Stimulated activated CD8-positive, alpha-beta memory T cell treated with anti-CD3 and anti-CD28 coated beads, Interleukin-7, amount 100 ng/mL, for 48 hours (primary cell): ENCODE data around the gene KIF25.
"Not testable (repeated sequence)": the region's sequence is repeated elsewhere in the genome, so short reads cannot be mapped to it uniquely, and the experiment has no call there.

Source experiments
- DNase-seq, 2 donors: peaks; one replicate each; pipeline ENCODE4 v3.0.0-alpha.2; 2020; ENCODE audit warnings: low read depth in 1 of 2; ENCODE audit errors: extremely low read depth in 1 of 2

KIF25 gene

DNA sequence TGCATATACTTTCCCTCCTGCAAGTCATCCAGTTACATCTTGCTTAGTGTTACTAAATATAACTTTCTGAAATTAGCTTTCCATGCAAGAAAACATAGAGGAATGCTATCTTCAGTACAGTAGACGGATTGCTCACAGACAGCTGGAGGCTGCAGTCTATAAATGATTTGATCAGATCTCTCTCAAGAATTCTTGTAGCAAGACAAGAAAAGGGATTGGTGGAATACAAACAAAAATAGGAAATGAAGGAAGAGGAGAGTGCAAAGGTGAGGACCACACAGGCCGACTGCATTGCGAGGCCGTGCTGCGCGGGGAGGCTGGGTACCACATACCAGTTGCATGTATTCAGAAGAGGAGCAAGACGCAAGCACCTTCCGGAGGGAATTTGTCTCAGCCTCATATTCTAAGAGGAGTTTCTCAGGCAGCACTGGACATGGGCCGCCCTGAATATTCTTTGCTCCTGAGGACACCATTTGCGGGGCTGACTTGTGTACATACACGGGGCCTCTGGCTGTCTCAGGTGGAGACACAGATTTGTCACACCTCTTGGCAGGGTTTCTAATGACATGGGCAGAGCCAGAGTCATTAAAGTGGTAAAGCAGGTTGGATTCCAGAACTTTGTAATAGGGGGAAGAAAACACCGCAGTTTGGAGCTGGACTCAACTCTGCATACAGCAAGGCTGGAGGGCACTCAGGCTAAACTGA, 22.7 kb upstream of the KIF25 start:
- no peak for DNase-seq

- no peak for DNase-seq
Measured at GRCh38 chr6:167975458-167975857, 22.0 kb upstream of the KIF25 start.

DNA sequence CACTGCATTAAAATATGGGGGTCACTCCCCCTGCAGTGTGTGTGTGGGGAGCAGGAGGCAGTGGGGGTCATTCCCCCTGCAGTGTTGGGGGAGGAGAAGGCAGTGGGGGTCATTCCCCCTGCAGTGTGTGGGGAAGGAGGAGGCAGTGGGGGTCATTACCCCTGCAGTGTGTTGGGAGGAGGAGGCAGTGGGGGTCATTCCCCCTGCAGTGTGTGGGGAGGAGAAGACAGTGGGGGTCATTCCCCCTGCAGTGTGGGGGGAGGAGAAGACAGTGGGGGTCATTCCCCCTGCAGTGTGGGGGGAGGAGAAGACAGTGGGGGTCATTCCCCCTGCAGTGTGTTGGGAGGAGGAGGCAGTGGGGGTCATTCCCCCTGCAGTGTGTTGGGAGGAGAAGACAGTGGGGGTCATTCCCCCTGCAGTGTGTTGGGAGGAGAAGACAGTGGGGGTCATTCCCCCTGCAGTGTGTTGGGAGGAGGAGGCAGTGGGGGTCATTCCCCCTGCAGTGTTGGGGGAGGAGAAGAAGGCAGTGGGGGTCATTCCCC, 21.3 kb upstream of the KIF25 start:
- DNase-seq: not testable (repeated sequence)

- DNase-seq: no peak
Measured at GRCh38 chr6:167976708-167977107, 20.8 kb upstream of the KIF25 start.

GRCh38 chr6:167977717-167978467, 19.6 kb upstream of the KIF25 start:
- DNase-seq: no peak

DNA sequence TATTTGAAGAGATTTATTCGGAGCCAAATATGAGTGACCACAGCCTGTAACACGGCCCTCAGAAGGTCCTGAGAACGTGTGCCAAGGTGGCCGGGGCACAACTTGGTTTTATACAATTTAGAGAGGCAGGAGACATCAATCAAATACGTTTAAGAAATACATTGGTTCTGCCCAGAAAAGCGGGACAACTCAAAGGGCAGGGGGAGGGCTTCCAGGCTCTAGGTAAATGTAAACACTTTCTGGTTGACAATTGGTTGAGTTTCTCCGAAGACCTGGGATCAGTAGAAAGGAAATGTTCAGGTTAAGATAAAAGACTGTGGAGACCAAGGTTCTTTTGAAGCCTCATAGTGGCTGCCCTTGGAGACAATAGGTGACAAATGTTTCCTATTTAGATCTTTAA, 18.9 kb upstream of the KIF25 start:
- no peak for DNase-seq

- DNase-seq: no peak
Measured at GRCh38 chr6:167979436-167980139, 17.9 kb upstream of the KIF25 start.

DNA sequence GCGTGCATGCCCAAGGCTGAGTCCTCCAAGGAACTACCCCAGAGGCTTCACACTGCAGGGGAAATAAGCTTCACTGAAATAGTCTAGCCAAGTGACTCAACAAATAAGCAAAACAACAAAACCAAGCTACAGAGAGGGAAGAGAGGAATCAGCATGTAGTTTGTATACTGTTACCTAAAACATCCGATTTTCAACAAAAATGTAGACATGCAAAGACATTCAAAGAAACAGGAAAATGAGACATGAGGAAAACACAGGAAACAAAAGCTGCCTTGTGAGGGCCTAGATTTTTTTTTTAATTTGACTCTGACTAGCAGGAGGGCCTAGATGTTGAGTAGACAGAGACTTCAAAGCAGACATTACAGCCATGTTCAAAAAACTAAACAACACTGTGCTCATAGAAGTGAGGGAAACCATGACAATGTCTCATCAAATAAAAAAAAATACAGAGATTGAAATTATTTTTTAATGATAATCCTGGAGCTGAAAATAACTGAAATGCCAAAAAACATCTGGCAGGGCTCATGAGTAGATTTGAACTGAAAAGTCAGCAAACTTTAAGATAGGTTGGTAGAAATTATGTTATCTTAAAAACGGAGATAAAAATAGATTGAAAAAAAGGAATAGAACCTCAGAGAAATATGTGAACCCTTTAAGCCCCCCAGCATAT, 16.4 kb upstream of the KIF25 start:
- no peak for DNase-seq

DNA sequence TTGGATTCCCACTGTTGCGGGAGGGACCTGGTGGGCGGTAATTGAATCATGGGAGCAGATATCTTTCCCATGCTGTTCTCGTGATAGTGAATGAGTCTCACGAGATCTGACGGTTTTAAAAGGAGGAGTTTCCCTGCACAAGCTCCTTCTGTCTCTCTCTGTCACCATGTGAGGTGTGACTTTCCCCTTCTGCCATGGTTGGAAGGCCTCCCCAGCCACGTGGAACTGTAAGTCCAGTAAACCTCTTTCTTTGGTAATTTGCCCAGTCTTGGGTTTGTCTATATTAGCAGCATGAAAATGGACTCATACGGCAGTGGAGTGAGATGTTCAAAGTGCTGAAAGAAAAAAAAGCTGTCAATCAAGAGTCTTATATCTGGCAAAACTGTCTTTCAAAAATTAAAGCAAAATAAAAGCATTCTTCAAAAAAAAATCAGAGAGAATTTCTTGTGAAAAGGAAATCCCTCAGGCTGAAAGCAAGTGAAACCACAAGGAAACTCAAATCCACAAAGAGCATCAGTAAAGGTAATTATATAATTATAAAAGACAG, 15.5 kb upstream of the KIF25 start:
- no peak for DNase-seq

- no peak for DNase-seq
Measured at GRCh38 chr6:167984144-167984719, 13.2 kb upstream of the KIF25 start.

DNA sequence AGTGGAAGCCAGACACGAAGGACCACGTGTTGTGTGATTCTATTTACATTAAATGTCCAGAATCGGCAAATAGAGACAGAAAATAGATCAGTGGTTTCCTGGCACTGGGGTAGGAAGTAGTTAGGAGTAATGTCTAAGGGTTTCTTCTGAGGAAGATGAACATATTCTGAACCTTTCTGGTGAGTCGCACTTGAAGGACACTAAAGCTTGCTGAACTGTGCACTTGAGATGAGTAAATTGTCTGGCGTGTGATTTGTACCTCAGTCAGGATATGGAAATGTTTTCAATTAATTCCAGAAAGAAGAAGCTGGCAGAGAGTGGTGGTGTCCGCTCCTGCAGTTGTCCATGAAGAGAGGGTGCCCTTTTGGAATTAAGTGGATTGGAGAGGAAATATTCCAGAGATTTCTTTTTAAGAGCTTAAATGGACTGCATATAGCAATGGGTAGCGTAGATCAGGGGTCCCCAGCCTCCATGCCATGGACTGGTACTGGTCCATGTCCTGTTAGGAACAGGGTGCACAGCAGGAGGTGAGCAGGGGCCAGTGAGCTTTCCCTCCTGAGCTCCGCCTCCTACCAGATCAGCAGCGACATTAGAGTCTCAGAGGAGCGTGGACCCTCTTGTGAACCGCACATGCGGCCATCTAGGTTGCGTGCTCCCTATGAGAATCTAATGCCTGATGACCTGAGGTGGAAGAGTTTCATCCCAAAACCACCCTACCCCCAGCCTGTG, 12.4 kb upstream of the KIF25 start:
- DNase-seq: no peak

DNA sequence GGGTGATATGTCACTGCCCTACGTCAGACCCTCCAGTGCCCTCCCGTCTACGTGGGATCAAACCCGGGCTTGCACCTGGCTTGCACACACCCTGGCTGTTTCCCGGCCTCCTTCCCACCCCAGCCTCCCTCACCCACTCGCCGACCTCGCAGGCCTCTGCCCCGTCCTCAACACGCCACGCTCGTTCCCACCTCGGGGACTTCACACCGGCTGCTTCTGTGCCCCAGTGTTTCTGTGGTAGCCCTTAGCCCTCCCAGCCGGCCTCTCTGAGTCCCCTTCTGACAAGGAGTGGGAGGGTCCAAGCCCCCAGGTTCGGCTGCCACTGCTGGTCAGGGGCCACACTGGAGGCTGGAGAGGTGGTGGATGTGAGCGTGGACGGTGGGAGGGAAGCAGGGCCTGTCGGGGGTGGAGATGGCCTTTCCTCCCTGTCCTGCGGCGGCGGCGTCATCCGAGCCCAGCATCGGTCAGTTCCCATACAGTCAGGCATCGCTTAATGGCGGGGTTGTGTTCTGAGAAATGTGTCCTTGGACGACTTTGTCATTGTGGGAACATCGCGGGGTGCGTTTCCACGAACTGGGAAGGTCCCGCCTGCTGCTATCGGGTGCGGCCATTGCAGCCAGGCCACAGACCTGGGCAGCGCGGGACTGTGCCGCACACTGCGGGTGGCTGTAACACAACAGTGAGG, 11.4 kb upstream of the KIF25 start:
- no peak for DNase-seq

DNA sequence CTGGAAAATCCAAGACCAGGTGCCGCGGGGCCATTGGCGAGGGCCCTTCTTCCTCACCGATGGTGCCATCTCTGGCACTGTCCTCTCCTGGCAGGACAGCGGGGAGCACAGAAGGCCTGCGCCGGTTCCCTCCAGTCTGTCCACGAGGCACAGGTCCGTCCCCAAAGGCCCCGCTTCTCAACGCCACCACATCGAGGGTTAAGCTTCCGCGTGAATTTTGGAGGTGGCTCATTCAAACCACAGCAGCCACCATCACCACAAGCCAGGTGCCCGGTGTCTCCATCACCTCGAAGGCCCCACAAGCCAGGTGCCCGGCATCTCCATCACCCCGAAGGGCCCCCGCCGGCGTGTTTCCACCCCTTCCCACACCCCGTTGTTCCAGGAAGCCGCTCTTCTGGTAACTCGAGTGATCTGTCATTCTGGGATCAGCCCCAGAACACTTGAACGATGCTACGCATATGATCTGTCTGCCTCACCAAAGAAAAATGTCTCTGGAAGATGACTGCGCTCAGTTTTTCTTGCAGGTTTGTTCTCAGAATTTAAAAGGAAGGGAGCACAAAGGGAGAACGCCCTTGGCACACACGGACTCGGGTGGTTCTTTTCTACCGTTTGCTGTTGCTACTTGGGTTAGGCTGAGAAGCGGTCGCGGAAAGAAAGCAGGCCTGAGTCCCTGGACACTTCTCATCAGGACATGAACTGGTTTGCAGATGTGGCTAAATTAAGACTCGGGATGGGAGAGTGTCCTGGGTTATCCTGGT, 9.9 kb upstream of the KIF25 start:
- DNase-seq: no peak

- no peak for DNase-seq
Measured at GRCh38 chr6:167988154-167988495, 9.3 kb upstream of the KIF25 start.

DNA sequence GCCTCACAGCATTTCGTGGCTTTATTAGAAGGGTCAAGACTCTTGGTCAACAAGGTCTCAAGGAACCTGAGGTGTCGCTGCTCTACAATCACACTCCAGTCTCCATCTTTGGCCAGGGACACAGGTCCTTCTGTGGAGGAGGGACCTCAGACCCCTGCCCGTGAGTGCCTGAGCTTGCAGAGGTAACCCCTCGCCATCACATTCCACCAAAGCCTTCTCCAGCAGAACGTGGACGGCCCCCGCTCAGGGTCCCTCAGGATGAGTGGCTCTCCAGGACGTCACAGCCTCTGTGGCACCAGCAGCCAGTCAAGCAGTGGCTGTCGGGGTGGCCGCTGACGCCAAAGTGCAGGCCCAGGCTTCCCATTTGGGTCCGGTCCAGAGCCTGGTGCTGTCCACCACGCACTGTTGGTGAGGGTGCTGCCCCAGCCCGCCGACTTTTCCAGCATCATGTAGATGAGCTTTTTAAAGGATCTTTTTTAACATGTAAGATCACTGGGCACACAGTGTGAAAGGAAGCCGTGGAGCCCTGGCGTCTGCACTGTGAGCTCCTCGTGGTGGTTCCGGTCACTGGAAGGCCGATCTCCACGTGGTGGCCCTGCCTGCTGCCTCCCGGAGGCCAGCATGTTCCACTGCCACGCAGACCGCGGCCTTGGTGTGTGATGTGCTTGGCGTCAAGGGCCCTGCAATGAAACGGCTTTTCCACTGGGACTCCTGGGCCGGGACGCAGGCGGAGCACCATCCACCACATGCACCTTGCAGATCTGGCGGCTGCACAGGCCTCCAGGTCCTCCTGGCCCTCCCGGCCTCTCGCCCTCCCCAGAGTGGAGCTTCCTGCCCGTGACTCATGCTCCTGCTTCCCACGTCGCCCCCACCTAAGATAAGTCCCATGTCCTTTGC, 8.3 kb upstream of the KIF25 start:
- DNase-seq: no peak

- DNase-seq: no peak
Measured at GRCh38 chr6:167990016-167990945, 7.2 kb upstream of the KIF25 start.

DNA sequence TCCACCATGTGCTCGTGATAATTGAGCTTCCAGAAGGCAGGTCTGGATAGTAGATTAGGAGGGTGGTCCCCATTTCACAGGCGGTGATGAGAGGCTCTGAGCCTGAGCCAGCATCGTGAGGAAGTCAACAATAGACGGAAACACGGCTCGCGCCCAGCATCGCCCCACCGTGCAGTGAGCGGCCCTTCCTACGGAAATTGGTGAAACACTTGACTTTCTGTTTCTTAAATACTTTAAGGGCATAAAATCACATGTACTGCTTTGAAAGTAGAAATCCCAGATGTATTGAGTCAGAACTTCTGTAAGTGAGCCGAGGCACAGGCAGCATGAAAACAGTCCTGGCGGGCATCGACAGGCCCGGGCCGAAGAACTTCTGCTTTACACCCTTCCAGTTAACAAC, 4.3 kb upstream of the KIF25 start:
- DNase-seq: no peak
